Loucy (cell line): ENCODE results near the gene PGA4.
"Not testable (repeated sequence)": the region's sequence is repeated elsewhere in the genome, so short reads cannot be mapped to it uniquely, and the experiment has no call there.

Experiments
- EZH2phosphoT487 ChIP-seq: fragments of 200-600 bp; IDR thresholded peaks from 2 replicates; pipeline ENCODE4 v1.6.1; 2018; ENCODE audit warnings: antibody characterized with exemption, mild to moderate bottlenecking, moderate library complexity, borderline replicate concordance
- TF ChIP-seq, protein P1 (sequence below): fragments of 200-600 bp; sonication (generic); conservative IDR thresholded peaks from 2 replicates; pipeline ENCODE4 v1.5.1; 2014; ENCODE audit warnings: mild to moderate bottlenecking, antibody characterized with exemption, low read length

DNA sequence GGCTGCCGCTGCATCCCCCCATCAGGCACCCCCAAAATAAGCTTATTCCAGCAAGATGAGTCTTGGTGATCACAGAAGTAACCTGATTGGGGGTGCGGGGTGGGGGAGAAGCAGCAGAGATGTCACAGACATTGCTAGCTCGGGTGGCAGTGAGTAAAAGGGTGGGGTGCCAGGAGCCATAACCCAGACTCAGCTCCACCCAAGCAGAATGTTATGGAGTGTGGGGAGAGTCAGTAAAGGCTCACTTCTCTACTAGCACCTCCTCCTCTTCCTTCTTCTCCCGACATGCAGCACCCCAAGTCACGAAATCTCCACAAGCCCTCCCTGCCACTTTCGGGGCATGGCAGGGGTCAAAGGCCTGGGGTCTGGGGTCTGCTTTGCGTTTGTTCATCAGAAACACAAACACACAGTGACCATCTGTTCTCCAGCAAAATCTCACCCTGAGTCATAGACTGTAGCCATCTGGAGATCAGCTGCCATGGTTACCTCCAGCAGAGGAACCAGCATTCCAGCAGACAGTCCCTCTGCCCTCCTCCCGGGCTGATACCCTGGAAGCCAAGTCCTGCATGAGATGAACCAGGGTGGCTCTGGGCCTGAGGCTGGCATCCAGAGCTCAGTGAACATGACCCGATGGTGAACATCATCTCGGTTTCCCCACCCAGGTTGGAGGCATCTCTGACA, 23.3 kb downstream of the PGA4 start:
- TF ChIP-seq, protein P1, sequence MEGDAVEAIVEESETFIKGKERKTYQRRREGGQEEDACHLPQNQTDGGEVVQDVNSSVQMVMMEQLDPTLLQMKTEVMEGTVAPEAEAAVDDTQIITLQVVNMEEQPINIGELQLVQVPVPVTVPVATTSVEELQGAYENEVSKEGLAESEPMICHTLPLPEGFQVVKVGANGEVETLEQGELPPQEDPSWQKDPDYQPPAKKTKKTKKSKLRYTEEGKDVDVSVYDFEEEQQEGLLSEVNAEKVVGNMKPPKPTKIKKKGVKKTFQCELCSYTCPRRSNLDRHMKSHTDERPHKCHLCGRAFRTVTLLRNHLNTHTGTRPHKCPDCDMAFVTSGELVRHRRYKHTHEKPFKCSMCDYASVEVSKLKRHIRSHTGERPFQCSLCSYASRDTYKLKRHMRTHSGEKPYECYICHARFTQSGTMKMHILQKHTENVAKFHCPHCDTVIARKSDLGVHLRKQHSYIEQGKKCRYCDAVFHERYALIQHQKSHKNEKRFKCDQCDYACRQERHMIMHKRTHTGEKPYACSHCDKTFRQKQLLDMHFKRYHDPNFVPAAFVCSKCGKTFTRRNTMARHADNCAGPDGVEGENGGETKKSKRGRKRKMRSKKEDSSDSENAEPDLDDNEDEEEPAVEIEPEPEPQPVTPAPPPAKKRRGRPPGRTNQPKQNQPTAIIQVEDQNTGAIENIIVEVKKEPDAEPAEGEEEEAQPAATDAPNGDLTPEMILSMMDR, result not testable (repeated sequence)
- TF ChIP-seq EZH2phosphoT487, result not testable (repeated sequence)
